Tibial nerve (tissue), 4 donors: Measurements from ENCODE around the gene CDH4. TPM values are rescaled to one million over a fixed set of nuclear protein-coding genes. Genes with fewer than 3 reads are reported as not detected.

ENCODE experiments used
- DNase-seq, 2 donors: peaks; one replicate each; pipeline ENCODE4 v3.0.0-alpha.2; 2019; ENCODE audit warnings: low spot score in 2 of 2
- H3K27ac ChIP-seq, 4 donors: fragments of 200-600 bp; sonication (generic) in 3 of 4; one replicate each; pipeline ENCODE4 v1.5.1; 2017 to 2019; ENCODE audit warnings: mild to moderate bottlenecking in 1 of 4
- H3K27me3 ChIP-seq, 2 donors: fragments of 200-600 bp; sonication (generic) in 1 of 2; one replicate each; pipeline versions ENCODE4 v1.5.1 to v1.6.0; 2017 to 2019
- H3K36me3 ChIP-seq, 3 donors: fragments of 200-600 bp; sonication (generic); one replicate each; pipeline ENCODE4 v1.5.1; 2018 to 2019
- H3K4me1 ChIP-seq, 4 donors: fragments of 200-600 bp; sonication (generic) in 3 of 4; one replicate each; pipeline ENCODE4 v1.5.1; 2017 to 2019
- H3K4me3 ChIP-seq, 4 donors: fragments of 200-600 bp; sonication (generic) in 3 of 4; one replicate each; pipeline ENCODE4 v1.5.1; 2017 to 2019; ENCODE audit warnings: mild to moderate bottlenecking in 1 of 4, moderate library complexity in 1 of 4
- H3K9me3 ChIP-seq, 4 donors: fragments of 200-600 bp; sonication (generic) in 3 of 4; one replicate each; pipeline ENCODE4 v1.5.1; 2017 to 2019
- EP300 ChIP-seq, 2 donors: sonication (generic); formaldehyde crosslinking; IDR thresholded peaks; one replicate each; pipeline ENCODE4 v1.6.1; 2017; ENCODE audit warnings: antibody characterized with exemption in 2 of 2, mild to moderate bottlenecking in 1 of 2
- POLR2A ChIP-seq, 2 donors: fragments of 450-650 bp; IDR thresholded peaks; one replicate each; pipeline ENCODE4 v1.6.1; 2017; ENCODE audit warnings: antibody characterized with exemption in 2 of 2, mild to moderate bottlenecking in 2 of 2, moderate library complexity in 2 of 2
- WGBS, 2 donors: methylation state at CpG; one replicate each; pipeline ENCODE4 v1.1.5; 2018; 5-methylcytosine and 5-hydroxymethylcytosine counted together
- total RNA-seq, 4 donors: library from RNA; depleted of rRNA; stranded (reverse); fragments of >200 nt; gene quantifications; one replicate each; pipeline ENCODE4 v1.1.0, GENCODE V29; 2016
- TF ChIP-seq, protein P1 (sequence below), 5 experiments: fragments of 200-600 bp in 3 of 5; fragments of 450-650 bp in 2 of 5; sonication (generic) in 3 of 5; IDR thresholded peaks; one replicate each; pipeline ENCODE4 v1.5.1; 2016 to 2019; ENCODE audit warnings: antibody characterized with exemption in 5 of 5, mild to moderate bottlenecking in 3 of 5, moderate library complexity in 2 of 5

The CDH4 gene
- total RNA-seq, 4 donors from 2014 or later, result 0.78 to 2.3 (median 1.0) TPM

DNA sequence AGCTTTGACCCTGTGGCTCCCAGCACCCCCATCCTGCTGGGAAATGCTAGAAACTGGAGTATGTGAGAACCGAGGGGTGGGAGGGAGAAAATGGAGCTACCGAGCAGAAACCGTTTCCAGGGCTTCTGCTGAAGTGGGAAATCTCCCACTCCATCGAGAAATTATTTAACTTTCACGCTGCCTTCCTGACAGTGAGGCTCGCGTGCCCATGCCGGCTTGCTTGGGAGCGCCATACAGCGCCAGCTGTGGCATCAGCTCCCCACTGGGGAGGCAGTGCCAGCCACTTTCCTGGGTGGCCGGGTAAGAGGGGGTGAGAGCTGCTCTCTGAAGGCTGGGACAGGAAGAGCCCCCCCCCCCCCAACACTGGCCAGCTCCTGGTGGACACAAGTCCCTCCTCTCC, 544.7 kb downstream of the CDH4 start:
- 70 to 79% methylated on average over 11 of the region's 11 CpGs for WGBS, 2 donors
- Histone ChIP-seq H3K36me3 (no peaks in the 10 kb centered on the region), H3K4me3 (no peak overlapping the region), H3K27ac (no peak overlapping the region), H3K27me3 (no peaks in the 10 kb centered on the region), H3K9me3 (no peaks in the 10 kb centered on the region), H3K4me1 (no peaks in the 10 kb centered on the region)
- no peak for TF ChIP-seq EP300 (IDR thresholded peaks at IDR 0.05)
- TF ChIP-seq POLR2A (IDR thresholded peaks at IDR 0.05), result no peak
- TF ChIP-seq, protein P1, sequence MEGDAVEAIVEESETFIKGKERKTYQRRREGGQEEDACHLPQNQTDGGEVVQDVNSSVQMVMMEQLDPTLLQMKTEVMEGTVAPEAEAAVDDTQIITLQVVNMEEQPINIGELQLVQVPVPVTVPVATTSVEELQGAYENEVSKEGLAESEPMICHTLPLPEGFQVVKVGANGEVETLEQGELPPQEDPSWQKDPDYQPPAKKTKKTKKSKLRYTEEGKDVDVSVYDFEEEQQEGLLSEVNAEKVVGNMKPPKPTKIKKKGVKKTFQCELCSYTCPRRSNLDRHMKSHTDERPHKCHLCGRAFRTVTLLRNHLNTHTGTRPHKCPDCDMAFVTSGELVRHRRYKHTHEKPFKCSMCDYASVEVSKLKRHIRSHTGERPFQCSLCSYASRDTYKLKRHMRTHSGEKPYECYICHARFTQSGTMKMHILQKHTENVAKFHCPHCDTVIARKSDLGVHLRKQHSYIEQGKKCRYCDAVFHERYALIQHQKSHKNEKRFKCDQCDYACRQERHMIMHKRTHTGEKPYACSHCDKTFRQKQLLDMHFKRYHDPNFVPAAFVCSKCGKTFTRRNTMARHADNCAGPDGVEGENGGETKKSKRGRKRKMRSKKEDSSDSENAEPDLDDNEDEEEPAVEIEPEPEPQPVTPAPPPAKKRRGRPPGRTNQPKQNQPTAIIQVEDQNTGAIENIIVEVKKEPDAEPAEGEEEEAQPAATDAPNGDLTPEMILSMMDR (IDR thresholded peaks at IDR 0.05), result no peak
- DNase-seq, result no peak

DNA sequence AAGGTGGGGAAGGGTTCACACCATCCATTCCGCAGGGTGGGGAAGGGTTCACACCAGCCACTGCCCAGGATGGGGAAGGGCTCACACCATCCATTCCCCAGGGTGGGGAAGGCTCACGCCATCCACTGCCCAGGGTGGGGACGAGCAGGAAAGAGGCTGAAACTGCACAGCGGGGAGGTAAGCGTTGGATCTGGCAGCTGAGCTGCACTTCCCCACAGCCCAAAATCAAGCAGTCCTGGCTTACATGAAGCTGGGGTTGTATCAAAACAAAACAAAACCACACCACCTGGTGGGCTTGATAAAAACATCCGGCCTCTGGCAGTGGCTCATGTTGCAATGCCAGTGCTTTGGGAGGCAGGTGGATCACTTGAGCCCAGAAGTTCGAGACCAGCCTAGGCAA, 545.1 kb downstream of the CDH4 start:
- H3K27me3 ChIP-seq, result no peaks in the 10 kb centered on the region
- TF ChIP-seq, protein P1 (IDR thresholded peaks at IDR 0.05), result no peak
- TF ChIP-seq EP300 (IDR thresholded peaks at IDR 0.05) (no peak), POLR2A (IDR thresholded peaks at IDR 0.05) (no peak)
- WGBS, 2 donors, result 81 to 86% methylated on average over 7 of the region's 7 CpGs

DNA sequence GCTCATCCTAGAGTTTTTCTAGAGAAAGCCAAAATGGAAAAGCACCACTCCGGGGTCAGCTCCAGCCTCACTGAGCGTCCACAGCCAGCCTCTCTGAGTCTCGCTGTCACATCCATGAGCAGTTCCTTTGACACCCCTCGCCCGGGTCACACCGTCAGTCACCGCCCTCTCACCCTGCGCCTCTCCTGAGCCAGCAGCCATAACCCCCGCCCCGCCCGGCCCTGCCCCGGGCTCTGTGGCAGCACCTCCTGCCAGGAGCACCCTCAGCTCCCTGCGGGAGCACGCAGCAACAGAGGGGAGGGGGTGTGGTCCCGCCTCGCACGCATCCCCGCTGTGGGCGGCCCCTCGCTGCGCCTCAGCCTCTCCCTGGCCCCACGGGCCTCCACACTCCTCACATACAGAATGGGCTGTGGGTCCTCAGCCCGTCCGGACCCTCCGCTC, 545.9 kb downstream of the CDH4 start:
- TF ChIP-seq, protein P1 (IDR thresholded peaks at IDR 0.05), result no peak
- TF ChIP-seq POLR2A (IDR thresholded peaks at IDR 0.05) (no peak), EP300 (IDR thresholded peaks at IDR 0.05) (no peak)
- Histone ChIP-seq H3K27me3 (no peaks in the 10 kb centered on the region), H3K4me3 (no peak overlapping the region), H3K4me1 (no peaks in the 10 kb centered on the region), H3K27ac (no peak overlapping the region), H3K9me3 (no peaks in the 10 kb centered on the region), H3K36me3 (no peaks in the 10 kb centered on the region)
- 86 to 88% methylated on average over 21 to 24 of the region's 25 CpGs for WGBS, 2 donors
- no peak for DNase-seq

More for the DNA sequence above, 545.1 kb downstream of the CDH4 start:
- H3K36me3 ChIP-seq, result no peaks in the 10 kb centered on the region
- DNase-seq, result no peak
- no peak overlapping the region for H3K27ac ChIP-seq
- no peak overlapping the region for H3K4me3 ChIP-seq
- no peaks in the 10 kb centered on the region for H3K4me1 ChIP-seq
- H3K9me3 ChIP-seq, result no peaks in the 10 kb centered on the region

GRCh38 chr20:61798632-61799031, 546.6 kb downstream of the CDH4 start:
- no peak overlapping the region for H3K27ac ChIP-seq
- TF ChIP-seq EP300 (IDR thresholded peaks at IDR 0.05) (no peak), POLR2A (IDR thresholded peaks at IDR 0.05) (no peak)
- TF ChIP-seq, protein P1 (IDR thresholded peaks at IDR 0.05), result no peak
- no peak overlapping the region for H3K4me3 ChIP-seq
- peaks cover 0 to 6% (median 0%) of the 10 kb centered on the region in 4 donors for H3K4me1 ChIP-seq
- no peak for DNase-seq
- 78 to 92% methylated on average over 16 of the region's 16 CpGs for WGBS, 2 donors
- H3K9me3 ChIP-seq, result no peaks in the 10 kb centered on the region
- no peaks in the 10 kb centered on the region for H3K27me3 ChIP-seq
- no peaks in the 10 kb centered on the region for H3K36me3 ChIP-seq

GRCh38 chr20:61799394-61799923, 547.4 kb downstream of the CDH4 start:
- Histone ChIP-seq H3K4me3 (no peak overlapping the region), H3K36me3 (no peaks in the 10 kb centered on the region), H3K27ac (no peak overlapping the region), H3K27me3 (no peaks in the 10 kb centered on the region), H3K9me3 (no peaks in the 10 kb centered on the region), H3K4me1 (peaks cover 0 to 13% (median 0%) of the 10 kb centered on the region in 4 donors)
- DNase-seq, result no peak
- TF ChIP-seq EP300 (IDR thresholded peaks at IDR 0.05) (no peak), POLR2A (IDR thresholded peaks at IDR 0.05) (no peak)
- TF ChIP-seq, protein P1 (IDR thresholded peaks at IDR 0.05), result no peak
- WGBS, 2 donors, result 71 to 82% methylated on average over 13 to 14 of the region's 14 CpGs
